K562 (cell line): ENCODE results near the gene FBXW7. TPM values are rescaled to one million over a fixed set of nuclear protein-coding genes. Genes with fewer than 3 reads are reported as not detected.
A peak's percentile ranks its signal among the peaks of the same experiment; 100 is the strongest.

Experiments
- HCFC1 ChIP-seq: IDR thresholded peaks from 2 replicates; pipeline ENCODE4 v1.6.1; 2012; ENCODE audit warnings: low read depth, low read length, improper control_type of control experiment
- HDGF ChIP-seq: fragments of 450-650 bp; IDR thresholded peaks from 2 replicates; pipeline ENCODE4 v1.6.1; 2016
- MBD2 ChIP-seq: sonication (generic); IDR thresholded peaks from 2 replicates; pipeline ENCODE4 v1.6.1; 2016; ENCODE audit warnings: low read depth, borderline replicate concordance
- PRMT5 ChIP-seq: sonication (generic); formaldehyde crosslinking; IDR thresholded peaks from 2 replicates; pipeline ENCODE4 v1.5.0; 2020; ENCODE audit warnings: missing genetic modification reagents
- RBM39 ChIP-seq: fragments of 200-400 bp; formaldehyde crosslinking; optimal IDR thresholded peaks from 2 replicates; pipeline ENCODE3; 2018; ENCODE audit warnings: low read depth, low read length
- SMARCA5 ChIP-seq: fragments of 450-650 bp; IDR thresholded peaks from 2 replicates; pipeline ENCODE4 v1.6.1; 2016
- TCF7 ChIP-seq: sonication (generic); IDR thresholded peaks from 2 replicates; pipeline ENCODE4 v1.6.1; 2016; ENCODE audit warnings: antibody characterized with exemption, borderline replicate concordance
- ZFP30 ChIP-seq: fragments of 250-450 bp; sonication (Bioruptor Pico); IDR thresholded peaks from 2 replicates; pipeline ENCODE4 v1.8.0; 2022; ENCODE audit warnings: moderate library complexity, mild to moderate bottlenecking, inconsistent platforms, borderline replicate concordance
- ZNF175 ChIP-seq: fragments of 200-800 bp; sonication (Bioruptor generic); IDR thresholded peaks from 2 replicates; pipeline ENCODE4 v1.6.1; 2016; ENCODE audit warnings: low read depth, mild to moderate bottlenecking, missing genetic modification characterization, missing compliant biosample characterization
- ZNF586 ChIP-seq: fragments of 450-650 bp; formaldehyde crosslinking; conservative IDR thresholded peaks from 2 replicates; pipeline ENCODE4 v1.4.0; 2020; ENCODE audit warnings: mild to moderate bottlenecking, moderate library complexity
- ZNF75A ChIP-seq: fragments of 450-650 bp; formaldehyde crosslinking; IDR thresholded peaks from 2 replicates; pipeline ENCODE4 v1.4.0; 2020; ENCODE audit warnings: mild to moderate bottlenecking
- ZNF76 ChIP-seq: fragments of 250-450 bp; sonication (Bioruptor Pico); IDR thresholded peaks from 2 replicates; pipeline ENCODE4 v1.4.0; 2020; ENCODE audit warnings: mild to moderate bottlenecking, moderate library complexity, borderline replicate concordance
- polyA plus RNA-seq, 8 experiments: library from polyadenylated mRNA; depleted of rRNA in 4 of 8; stranded (reverse) in 5 of 8; unstranded in 3 of 8; fragments of >200 nt; fragmentation: Nextera tagmentation in 2 of 8; fragmentation: Illumina TruSeq in 1 of 8; extraction: Ambion mirVana in 2 of 8; extraction: Trizol in 1 of 8; gene quantifications; 2 replicates each; pipeline versions ENCODE4 v1.2.1 to v1.2.3, GENCODE V29; 2011 to 2014; ENCODE audit warnings: inconsistent platforms in 1 of 8, missing spikeins in 1 of 8
- total RNA-seq, 7 experiments: library from RNA; depleted of rRNA in 6 of 7; stranded (reverse); fragments of >200 nt in 6 of 7; fragmentation: Illumina TruSeq in 2 of 7; extraction: Trizol in 2 of 7; gene quantifications; 2 replicates each; pipeline versions ENCODE4 v1.2.1 to v1.2.3, GENCODE V29; 2011 to 2021; ENCODE audit warnings: low replicate concordance in 1 of 7
- TF ChIP-seq, protein P1 (sequence below): sonication (generic); formaldehyde crosslinking; IDR thresholded peaks from 2 replicates; pipeline ENCODE4 v1.8.0; 2023; ENCODE audit warnings: mild to moderate bottlenecking, missing genetic modification reagents
- TF ChIP-seq, protein P2 (sequence below), 2 experiments: fragments of 150-350 bp in 1 of 2; IDR thresholded peaks; 2 replicates each; pipeline ENCODE4 v1.6.1; 2012 to 2016; ENCODE audit warnings: low read depth in 2 of 2, low read length in 2 of 2, mild to moderate bottlenecking in 1 of 2, moderate library complexity in 1 of 2
- TF ChIP-seq, protein P3 (sequence below): sonication (generic); IDR thresholded peaks from 2 replicates; pipeline ENCODE4 v1.6.1; 2016
- TF ChIP-seq, protein P4 (sequence below): fragments of 450-650 bp; IDR thresholded peaks from 2 replicates; pipeline ENCODE4 v1.6.1; 2016; ENCODE audit warnings: borderline replicate concordance
- TF ChIP-seq, protein P5 (sequence below), 2 experiments: fragments of 250-450 bp in 1 of 2; fragments of 450-650 bp in 1 of 2; sonication (Bioruptor Pico) in 1 of 2; IDR thresholded peaks; 2 replicates each; pipeline versions ENCODE4 v1.6.1 to v1.8.0; 2016 to 2021; ENCODE audit warnings: mild to moderate bottlenecking in 2 of 2, moderate library complexity in 2 of 2, missing compliant biosample characterization in 1 of 2, missing genetic modification characterization in 1 of 2

Gene FBXW7
- total and polyA plus RNA-seq, 9 of the 15 experiments (the other 6 are each of a cell fraction or from before 2014, with no cell fraction given), result 6.8 to 44.2 (median 16.4) TPM

DNA sequence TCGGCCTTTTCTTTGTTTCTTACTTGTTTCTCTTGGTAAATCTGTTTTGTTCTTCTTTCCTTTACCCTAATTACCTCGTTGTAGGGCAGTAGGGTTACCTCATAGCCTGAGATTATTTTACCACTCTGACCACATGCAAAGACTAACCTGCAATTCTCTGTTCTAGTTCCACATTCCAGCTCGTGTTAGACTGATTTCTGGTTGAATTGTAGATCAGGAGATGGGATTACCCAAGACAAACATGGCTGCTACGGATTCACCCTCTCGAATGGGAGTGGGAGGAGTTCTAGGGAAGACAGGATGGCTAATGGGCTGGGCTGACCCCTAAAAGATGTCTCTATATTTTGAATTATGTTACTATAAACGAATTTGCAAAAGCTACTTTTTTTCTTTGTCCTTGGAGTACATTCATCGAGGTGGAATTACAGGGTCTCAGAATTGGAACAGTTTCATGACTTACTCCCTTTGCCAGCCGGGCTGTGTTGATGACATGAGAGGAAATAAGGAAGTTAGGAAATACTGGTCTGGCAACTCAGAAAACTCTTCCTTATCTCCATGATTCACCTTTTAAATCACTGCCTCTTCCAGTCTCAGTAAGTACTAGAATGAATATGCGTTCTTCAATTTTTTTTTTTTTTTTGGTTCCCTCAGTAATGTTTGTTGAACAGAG, 36.7 kb upstream of the FBXW7 start (continued):
- TF ChIP-seq, protein P1, sequence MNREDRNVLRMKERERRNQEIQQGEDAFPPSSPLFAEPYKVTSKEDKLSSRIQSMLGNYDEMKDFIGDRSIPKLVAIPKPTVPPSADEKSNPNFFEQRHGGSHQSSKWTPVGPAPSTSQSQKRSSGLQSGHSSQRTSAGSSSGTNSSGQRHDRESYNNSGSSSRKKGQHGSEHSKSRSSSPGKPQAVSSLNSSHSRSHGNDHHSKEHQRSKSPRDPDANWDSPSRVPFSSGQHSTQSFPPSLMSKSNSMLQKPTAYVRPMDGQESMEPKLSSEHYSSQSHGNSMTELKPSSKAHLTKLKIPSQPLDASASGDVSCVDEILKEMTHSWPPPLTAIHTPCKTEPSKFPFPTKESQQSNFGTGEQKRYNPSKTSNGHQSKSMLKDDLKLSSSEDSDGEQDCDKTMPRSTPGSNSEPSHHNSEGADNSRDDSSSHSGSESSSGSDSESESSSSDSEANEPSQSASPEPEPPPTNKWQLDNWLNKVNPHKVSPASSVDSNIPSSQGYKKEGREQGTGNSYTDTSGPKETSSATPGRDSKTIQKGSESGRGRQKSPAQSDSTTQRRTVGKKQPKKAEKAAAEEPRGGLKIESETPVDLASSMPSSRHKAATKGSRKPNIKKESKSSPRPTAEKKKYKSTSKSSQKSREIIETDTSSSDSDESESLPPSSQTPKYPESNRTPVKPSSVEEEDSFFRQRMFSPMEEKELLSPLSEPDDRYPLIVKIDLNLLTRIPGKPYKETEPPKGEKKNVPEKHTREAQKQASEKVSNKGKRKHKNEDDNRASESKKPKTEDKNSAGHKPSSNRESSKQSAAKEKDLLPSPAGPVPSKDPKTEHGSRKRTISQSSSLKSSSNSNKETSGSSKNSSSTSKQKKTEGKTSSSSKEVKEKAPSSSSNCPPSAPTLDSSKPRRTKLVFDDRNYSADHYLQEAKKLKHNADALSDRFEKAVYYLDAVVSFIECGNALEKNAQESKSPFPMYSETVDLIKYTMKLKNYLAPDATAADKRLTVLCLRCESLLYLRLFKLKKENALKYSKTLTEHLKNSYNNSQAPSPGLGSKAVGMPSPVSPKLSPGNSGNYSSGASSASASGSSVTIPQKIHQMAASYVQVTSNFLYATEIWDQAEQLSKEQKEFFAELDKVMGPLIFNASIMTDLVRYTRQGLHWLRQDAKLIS (CRISPR knock-in tag), result no peak
- TF ChIP-seq ZNF175 (CRISPR knock-in tag), result no peak
- TF ChIP-seq, protein P2, sequence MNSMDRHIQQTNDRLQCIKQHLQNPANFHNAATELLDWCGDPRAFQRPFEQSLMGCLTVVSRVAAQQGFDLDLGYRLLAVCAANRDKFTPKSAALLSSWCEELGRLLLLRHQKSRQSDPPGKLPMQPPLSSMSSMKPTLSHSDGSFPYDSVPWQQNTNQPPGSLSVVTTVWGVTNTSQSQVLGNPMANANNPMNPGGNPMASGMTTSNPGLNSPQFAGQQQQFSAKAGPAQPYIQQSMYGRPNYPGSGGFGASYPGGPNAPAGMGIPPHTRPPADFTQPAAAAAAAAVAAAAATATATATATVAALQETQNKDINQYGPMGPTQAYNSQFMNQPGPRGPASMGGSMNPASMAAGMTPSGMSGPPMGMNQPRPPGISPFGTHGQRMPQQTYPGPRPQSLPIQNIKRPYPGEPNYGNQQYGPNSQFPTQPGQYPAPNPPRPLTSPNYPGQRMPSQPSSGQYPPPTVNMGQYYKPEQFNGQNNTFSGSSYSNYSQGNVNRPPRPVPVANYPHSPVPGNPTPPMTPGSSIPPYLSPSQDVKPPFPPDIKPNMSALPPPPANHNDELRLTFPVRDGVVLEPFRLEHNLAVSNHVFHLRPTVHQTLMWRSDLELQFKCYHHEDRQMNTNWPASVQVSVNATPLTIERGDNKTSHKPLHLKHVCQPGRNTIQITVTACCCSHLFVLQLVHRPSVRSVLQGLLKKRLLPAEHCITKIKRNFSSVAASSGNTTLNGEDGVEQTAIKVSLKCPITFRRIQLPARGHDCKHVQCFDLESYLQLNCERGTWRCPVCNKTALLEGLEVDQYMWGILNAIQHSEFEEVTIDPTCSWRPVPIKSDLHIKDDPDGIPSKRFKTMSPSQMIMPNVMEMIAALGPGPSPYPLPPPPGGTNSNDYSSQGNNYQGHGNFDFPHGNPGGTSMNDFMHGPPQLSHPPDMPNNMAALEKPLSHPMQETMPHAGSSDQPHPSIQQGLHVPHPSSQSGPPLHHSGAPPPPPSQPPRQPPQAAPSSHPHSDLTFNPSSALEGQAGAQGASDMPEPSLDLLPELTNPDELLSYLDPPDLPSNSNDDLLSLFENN (IDR thresholded peaks at IDR 0.05; ENCODE audit: low read depth in 2 of 2, low read length in 2 of 2), result no peak
- no peak for TF ChIP-seq RBM39
- TF ChIP-seq ZNF586, result no peak
- no peak for TF ChIP-seq TCF7
- no peak for TF ChIP-seq HDGF
- TF ChIP-seq, protein P3, sequence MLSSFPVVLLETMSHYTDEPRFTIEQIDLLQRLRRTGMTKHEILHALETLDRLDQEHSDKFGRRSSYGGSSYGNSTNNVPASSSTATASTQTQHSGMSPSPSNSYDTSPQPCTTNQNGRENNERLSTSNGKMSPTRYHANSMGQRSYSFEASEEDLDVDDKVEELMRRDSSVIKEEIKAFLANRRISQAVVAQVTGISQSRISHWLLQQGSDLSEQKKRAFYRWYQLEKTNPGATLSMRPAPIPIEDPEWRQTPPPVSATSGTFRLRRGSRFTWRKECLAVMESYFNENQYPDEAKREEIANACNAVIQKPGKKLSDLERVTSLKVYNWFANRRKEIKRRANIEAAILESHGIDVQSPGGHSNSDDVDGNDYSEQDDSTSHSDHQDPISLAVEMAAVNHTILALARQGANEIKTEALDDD, result peak; percentile 55; the same call in 1 of the 2 replicates
- TF ChIP-seq ZNF75A, result no peak
- no peak for TF ChIP-seq PRMT5 (CRISPR knock-in tag)
- no peak for TF ChIP-seq ZNF76 (CRISPR knock-in tag)
- TF ChIP-seq MBD2, result no peak
- no peak for TF ChIP-seq ZFP30 (CRISPR knock-in tag)
- 0 out of 2 replicates have a peak, but pooled peaks have one; percentile 20 for TF ChIP-seq HCFC1
- no peak for TF ChIP-seq SMARCA5
- TF ChIP-seq, protein P4, sequence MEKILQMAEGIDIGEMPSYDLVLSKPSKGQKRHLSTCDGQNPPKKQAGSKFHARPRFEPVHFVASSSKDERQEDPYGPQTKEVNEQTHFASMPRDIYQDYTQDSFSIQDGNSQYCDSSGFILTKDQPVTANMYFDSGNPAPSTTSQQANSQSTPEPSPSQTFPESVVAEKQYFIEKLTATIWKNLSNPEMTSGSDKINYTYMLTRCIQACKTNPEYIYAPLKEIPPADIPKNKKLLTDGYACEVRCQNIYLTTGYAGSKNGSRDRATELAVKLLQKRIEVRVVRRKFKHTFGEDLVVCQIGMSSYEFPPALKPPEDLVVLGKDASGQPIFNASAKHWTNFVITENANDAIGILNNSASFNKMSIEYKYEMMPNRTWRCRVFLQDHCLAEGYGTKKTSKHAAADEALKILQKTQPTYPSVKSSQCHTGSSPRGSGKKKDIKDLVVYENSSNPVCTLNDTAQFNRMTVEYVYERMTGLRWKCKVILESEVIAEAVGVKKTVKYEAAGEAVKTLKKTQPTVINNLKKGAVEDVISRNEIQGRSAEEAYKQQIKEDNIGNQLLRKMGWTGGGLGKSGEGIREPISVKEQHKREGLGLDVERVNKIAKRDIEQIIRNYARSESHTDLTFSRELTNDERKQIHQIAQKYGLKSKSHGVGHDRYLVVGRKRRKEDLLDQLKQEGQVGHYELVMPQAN, result no peak
- TF ChIP-seq, protein P5, sequence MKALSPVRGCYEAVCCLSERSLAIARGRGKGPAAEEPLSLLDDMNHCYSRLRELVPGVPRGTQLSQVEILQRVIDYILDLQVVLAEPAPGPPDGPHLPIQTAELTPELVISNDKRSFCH (CRISPR knock-in tag; IDR thresholded peaks at IDR 0.05), result no peak
- TF ChIP-seq, protein P5 (tag; IDR thresholded peaks at IDR 0.05), result no peak
